Right renal pelvis (tissue), 4 donors: ENCODE measurements around the gene NCBP2. TPM values are rescaled to one million over a fixed set of nuclear protein-coding genes. Genes with fewer than 3 reads are reported as not detected.

Experiments used
- DNase-seq, 4 donors: peaks; one replicate each; pipeline ENCODE4 v3.0.0-alpha.2; 2013; ENCODE audit warnings: low read depth in 4 of 4, low spot score in 3 of 4, missing footprints in 1 of 4
- polyA plus RNA-seq, 4 donors: library from polyadenylated mRNA; unstranded; fragments of 120-200 nt; gene quantifications; one replicate each; pipeline ENCODE4 v1.2.1, GENCODE V29; 2013; ENCODE audit not compliant: insufficient read length in 4 of 4

NCBP2 gene
- 100 to 1,000 TPM in 2 of 4 donors, 10 to 100 TPM in 2; 96.1 to 108 (median 103) TPM for polyA plus RNA-seq

GRCh38 chr3:196942226-196942914 is at the start of gene NCBP2:
Gene NCBP2, minus strand, starts transcription at chr3:196942528. Its CDS starts 25 bp downstream, at chr3:196942503.
- peak; percentile 94 to 98 (median 96) for DNase-seq

- DNase-seq: no peak
These were observed 49.5 kb upstream of the NCBP2 start for GRCh38 chr3:196991581-196992460.

DNA sequence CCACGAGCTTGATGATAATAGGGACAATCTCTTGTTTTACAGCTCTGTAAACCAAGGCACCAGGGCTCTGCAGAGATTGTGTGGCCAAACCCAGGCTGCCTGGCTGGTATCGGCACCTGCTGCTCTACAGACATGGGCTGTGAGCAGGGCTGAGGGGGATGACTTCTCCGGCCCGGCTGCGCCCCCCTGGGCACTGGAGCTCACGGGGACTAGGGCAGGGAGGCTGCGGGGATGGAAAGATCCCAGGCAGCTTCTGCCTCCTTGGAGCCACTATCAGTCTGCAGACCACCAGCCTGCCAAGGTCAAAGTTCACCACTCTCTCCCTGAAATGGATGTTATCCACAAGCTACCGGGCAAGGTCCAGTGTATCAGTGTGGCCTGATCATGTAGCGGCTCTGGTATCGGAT is 48.3 kb upstream of the NCBP2 start:
- no peak for DNase-seq

GRCh38 chr3:196989721-196990262 is 47.5 kb upstream of the NCBP2 start:
- DNase-seq: no peak

DNA sequence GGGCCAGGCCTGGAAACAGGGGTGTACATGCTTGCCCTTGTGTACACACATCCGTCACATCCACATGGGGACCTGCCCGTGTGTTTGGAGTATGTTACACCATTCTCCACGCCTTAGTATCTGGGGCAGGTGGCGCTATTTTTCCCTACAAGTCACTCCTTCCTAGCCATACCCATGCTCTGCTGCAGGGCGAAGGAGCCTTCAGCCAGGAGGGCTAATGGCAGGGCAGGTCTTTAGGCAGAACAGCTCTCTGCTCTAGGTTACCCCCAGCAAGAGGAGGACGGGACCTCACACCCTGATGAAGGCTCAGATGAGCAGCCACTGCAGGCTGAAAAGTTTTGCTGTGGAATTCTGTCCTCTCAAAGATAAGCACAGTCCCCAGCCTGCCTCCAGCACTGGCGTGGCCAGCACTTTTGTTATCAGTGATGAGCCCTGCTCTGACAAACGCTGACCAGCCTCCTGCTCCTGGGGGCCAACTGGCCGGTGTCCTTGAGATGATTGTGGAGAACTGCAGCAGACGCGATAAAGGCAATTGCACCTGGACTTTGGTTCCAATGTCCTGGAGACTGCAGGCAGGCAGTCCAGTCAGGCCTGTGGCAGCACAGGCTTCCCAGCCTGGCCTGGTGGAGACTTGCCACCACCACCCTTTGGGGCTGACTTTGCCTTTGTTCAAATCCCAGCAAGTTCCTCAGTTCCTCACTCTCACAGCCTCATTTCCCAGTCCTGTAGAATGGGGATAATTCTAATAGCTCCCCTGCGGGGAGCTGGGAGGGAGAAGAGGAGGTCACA is 46.1 kb upstream of the NCBP2 start:
- DNase-seq: no peak

GRCh38 chr3:196987022-196987421 is 44.7 kb upstream of the NCBP2 start:
- DNase-seq: no peak

DNA sequence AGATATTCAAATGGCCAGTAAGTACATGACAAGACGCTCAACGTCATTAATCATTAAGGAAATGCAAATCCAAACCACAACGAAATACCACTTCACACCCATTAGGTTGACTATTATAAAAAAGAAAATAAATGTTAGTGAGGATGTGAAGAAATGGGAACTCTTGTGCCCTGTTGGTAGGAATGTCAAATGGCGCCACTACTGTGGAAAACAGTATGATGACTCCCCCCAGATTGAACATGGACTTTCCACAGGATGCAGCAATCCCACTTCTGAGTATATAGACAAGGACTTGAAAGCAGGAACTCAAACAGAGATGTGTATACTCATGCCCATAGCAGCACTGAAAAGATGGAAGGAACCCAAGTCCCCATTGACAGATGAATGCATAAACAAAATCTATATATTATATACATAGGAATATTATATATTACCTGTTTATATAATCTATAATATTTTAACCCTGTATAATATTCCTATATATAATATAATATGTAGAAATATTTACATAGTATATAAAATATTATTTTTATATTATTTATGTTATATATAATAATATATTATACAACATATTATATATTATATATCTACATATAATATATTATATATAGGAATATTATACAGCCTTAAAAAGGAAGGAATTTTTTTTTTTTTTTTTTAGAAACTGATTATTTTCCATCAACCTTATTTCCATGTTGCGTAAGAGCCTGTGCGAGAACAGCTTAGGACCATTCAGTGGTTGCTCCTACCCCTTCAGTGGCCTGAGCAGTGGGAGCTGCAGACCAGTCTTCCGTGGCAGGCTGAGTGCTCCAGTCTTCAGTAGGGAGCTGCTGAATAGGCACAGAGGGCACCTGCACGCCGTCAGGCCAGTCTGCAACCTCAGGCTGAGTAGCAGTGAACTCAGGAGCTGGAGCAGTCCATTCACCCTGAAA is 43.9 kb upstream of the NCBP2 start:
- DNase-seq: no peak

- DNase-seq: no peak
These were observed 43.0 kb upstream of the NCBP2 start for GRCh38 chr3:196985298-196985697.

GRCh38 chr3:196983186-196983585 is 40.9 kb upstream of the NCBP2 start:
- DNase-seq: no peak

- DNase-seq: no peak
These were observed 39.3 kb upstream of the NCBP2 start for GRCh38 chr3:196981657-196982056.

GRCh38 chr3:196979545-196979944 is 37.2 kb upstream of the NCBP2 start:
- no peak for DNase-seq

DNA sequence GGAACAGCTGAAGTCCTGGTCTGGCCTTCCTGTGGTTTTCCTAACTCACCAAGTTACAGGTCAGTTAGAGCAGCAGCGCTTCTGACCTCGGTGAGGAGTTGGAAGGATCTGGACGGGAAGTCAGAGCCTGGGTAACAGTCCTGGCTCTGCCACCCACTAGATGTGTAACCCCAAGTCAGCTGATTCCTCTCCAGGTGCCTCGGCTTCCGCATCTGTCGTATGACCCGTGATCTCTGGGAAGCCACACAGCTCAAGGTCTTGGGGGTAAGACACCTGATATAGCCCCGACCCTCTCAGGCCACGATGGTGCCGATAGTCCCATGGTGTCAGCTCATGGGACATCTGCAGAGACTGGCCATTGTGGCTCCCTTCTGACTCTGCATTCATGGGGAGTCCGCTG is 34.6 kb upstream of the NCBP2 start:
- DNase-seq: no peak

GRCh38 chr3:196975349-196975748 is 33.0 kb upstream of the NCBP2 start:
- no peak for DNase-seq

DNA sequence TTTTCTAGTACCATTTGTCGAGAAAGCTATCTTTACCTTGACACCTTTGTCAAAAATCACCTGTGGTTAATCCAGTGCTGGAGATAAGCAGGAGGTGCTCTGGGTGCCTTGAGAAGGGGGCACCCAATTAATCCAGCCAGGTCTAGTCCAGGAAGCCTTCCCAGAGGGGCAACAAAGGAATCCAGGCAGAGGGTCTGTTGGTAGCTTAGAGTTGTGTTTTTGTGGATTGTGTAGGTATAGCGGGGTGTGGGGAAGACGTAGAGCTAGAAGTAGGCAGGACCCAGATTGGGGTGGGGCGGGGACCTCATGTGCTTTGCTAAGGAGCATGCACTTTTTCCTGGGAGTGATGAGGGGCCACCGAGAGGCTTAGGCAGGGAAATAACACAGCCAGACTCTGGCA is 32.3 kb upstream of the NCBP2 start:
- no peak for DNase-seq

DNA sequence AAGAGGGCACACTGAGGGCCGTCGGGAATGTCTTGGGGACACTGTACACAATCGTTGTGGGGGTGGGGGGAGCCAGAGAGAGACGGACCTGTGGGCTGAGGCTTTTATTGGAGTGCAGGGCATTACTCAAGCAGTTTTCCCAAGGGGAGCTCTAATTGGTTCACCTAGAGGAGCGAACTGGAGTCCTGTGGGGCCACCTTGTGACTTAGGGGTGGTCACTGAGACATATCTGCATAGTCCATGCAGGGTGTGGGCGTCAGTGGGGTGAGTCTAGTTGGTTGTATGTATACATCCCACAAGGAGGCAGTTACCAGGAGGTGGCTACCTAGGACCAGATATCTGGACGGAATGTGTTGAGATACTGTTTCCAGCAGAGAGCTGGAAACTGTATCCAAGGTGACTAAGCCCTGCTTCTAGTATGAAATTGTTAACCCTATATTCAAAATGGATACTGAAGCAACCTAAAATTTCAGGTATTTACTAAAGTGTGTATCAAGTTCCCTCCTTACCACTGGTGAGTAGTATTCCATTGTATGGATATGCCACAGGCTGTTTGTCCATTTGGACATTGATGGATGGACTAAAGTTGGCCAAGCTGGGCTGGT is 28.9 kb upstream of the NCBP2 start:
- DNase-seq: no peak

GRCh38 chr3:196970547-196971093 is 28.3 kb upstream of the NCBP2 start:
- DNase-seq: no peak

DNA sequence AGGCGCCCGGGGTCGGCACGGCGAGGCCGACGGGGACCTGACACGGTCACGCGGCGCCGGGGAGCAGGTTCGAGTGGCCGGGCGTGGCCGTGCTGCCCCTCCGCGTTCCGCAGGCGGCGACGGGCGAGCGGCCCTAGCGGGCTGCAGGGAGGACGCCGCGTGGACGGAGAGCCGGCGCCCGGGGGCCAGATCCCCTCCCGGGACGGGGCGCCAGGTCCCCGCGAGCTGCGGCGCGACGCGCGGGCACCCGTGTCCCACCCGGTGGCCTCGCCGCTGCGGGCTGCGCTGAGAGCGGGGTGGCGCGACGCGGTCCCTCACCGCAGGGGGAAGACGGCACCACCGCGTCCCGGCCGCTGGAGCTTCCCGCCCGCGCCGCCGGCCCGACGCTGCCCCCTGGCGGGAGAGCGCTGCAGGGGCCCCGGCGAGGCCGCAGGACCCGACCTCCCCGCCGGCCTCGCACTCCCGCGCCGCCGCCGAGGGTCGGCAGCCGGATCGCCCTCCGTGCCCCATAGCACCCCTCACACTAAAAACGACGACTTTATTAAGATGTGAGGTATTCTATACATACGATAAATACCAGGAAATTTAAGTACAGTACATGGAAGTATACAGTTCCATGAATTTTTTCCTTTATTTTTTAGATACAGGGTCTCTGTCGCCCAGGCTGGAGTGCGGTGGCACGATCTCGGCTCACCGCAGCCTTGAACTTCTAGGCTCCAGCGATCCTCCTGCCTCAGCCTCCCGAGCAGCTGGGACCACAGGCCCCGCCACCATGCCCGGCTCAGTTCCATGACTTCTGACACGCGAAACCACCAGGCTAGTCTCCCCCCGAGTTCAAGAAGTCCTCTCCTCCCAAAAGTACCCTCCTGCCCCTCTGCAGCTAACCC is 27.6 kb upstream of the NCBP2 start:
- DNase-seq: no peak

DNA sequence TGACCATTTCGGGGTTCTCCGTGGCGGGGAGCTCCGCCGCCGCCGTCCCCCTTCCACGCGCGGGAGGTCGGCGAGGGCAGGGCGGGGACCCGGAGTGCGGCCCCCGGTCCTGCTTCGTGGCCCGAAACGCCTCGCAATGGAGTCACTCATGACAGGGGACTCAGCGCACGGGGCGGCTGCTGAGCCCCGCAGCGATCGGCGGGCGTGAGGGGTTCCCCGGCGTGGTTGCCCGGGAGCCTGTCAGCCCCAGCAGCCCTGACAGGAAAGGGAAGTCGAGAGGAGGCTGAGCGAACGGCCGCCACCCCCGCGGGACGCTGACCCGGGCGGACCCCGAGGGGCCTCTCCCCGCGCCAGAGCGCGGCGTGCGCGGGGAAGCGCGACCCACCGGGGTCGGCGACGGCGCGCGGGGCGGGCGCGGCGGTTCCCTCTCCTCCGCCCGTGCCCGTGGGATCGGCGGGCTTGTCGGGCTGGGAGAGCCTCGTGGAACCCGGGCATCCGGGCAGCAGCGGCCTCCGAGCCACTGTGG is 26.9 kb upstream of the NCBP2 start:
- no peak for DNase-seq
